BJ (cell line): ENCODE results near the gene HINFP. TPM values are rescaled to one million over a fixed set of nuclear protein-coding genes. Genes with fewer than 3 reads are reported as not detected.

Experiments used
- CTCF ChIA-PET: fragments of 350-600 bp; formaldehyde crosslinking; extraction: SDS; loops from one replicate; lab custom pipeline; 2021; ENCODE audit warnings: antibody characterized with exemption, inconsistent platforms; lab: Yijun Ruan, JAX
- POLR2A ChIA-PET: fragments of 300-600 bp; sonication (Branson Sonifier 250); formaldehyde crosslinking; extraction: SDS; loops from one replicate; lab custom pipeline; 2021; ENCODE audit warnings: antibody characterized with exemption; lab: Charles Lee
- DNase-seq: peaks from one replicate; pipeline ENCODE4 v3.0.0-alpha.2; 2011; ENCODE audit warnings: low read depth
- H3K27me3 ChIP-seq: 2 replicates; pipeline ENCODE4 v1.6.0; 2011; ENCODE audit warnings: low read length; ENCODE audit not compliant: control insufficient read depth, insufficient read depth
- H3K36me3 ChIP-seq: 2 replicates; pipeline ENCODE4 v1.5.1; 2011; ENCODE audit warnings: low read length; ENCODE audit not compliant: control insufficient read depth, insufficient read depth
- H3K4me3 ChIP-seq: 2 replicates; pipeline ENCODE4 v1.5.1; 2011; ENCODE audit warnings: low read depth, mild to moderate bottlenecking, control low read depth, low read length
- CTCF ChIP-seq: IDR thresholded peaks from 2 replicates; pipeline ENCODE4 v1.5.1; 2011; ENCODE audit warnings: low read depth, mild to moderate bottlenecking, control low read depth, inconsistent platforms, low read length, moderate library complexity; ENCODE audit not compliant: insufficient read depth
- polyA plus RNA-seq: library from polyadenylated mRNA; depleted of rRNA; stranded (reverse); fragments of >200 nt; gene quantifications from 2 replicates; pipeline ENCODE4 v1.2.3, GENCODE V29; 2011

The HINFP gene
- polyA plus RNA-seq, 1 experiment: 27.3 TPM

DNA sequence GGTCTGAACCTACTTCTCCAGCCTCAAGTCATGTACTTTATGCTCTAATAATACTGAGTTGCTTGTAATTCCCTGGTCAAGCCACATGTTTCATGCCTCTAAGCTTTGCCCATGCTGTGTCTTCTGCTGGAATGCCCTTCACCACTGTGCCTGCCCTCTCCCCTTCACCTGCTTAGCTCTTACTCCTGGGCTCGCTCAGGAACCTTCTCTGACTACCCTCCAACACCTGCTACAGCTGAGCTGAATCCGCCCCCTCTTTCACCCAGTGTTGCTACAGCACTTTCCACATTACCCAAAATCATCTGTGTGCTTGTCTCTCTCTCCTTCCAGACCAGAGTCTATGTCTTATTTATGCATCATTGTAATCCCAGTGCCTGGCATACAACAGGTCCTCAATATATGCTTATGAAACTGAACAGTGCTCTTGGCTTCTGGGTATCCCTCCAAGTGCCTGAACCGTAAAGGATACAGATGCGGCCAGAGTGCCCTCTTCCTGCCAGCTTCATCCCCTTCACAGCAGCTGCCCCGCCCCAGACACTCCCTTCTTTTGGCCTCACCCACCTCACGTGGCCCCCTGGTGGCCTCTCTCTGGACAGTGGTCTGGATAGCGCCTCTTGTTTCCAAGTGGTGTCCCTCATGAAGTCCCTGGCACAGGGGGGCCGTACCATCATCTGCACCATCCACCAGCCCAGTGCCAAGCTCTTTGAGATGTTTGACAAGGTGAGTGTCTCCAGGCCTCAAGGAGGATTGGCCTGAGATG is 34.5 kb downstream of the HINFP start:
- Histone ChIP-seq H3K27me3 (peaks cover 13% of the 10 kb centered on the region), H3K4me3 (no peak overlapping the region), H3K36me3 (no peaks in the 10 kb centered on the region)
- ChIA-PET POLR2A (no interaction called here), CTCF (interaction anchor here (1.3 to 3.3 kb wide), 4 partner anchors 11 to 34 kb away, joined by 5 to 18 read pairs (median 8); partner anchors contain the start of genes HINFP and NLRX1)
- no peak for DNase-seq
- peak; percentile 32; the same call in 1 of the 2 replicates for TF ChIP-seq CTCF

GRCh38 chr11:119156496-119156895 is 35.1 kb downstream of the HINFP start:
- no peak for TF ChIP-seq CTCF
- no peak for DNase-seq
- ChIA-PET CTCF (interaction anchor here (0.7 to 3.3 kb wide), 6 partner anchors 8 to 562 kb away, joined by 3 to 18 read pairs (median 4); partner anchors contain the start of genes ABCG4 and HINFP), POLR2A (no interaction called here)
- H3K27me3 ChIP-seq: peaks cover 13% of the 10 kb centered on the region
- H3K36me3 ChIP-seq: no peaks in the 10 kb centered on the region
- no peak overlapping the region for H3K4me3 ChIP-seq

DNA sequence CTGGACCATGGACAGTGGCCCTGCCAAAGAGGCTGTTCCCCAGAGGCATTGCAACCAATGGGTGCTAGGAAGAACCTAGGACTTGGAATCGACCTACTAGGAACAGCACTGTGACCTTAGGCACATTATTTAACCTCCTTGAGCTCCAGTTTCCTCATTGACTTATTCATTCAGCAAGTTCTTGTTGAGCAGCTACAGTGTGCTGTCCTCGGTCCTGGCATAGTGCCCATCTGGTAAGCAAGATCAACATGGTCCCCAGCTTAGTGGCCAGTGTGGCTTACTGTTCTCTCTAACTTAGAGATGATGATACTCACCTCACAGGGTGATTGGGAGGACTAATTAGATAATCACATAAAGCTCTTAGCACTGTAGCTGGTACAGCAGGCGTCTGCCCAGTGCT is 35.7 kb downstream of the HINFP start:
- no peak for DNase-seq
- CTCF ChIA-PET: interaction anchor here (0.7 to 4.2 kb wide), 8 partner anchors 8 to 563 kb away, joined by 3 to 18 read pairs (median 5); partner anchors contain the start of genes ABCG4 and NLRX1
- POLR2A ChIA-PET: interaction anchor here (0.5 kb wide), 1 partner anchor 72 kb away, joined by 5 read pairs; no protein-coding TSS in a partner anchor
- Histone ChIP-seq H3K36me3 (no peaks in the 10 kb centered on the region), H3K27me3 (peaks cover 13% of the 10 kb centered on the region), H3K4me3 (no peak overlapping the region)
- no peak for TF ChIP-seq CTCF

DNA sequence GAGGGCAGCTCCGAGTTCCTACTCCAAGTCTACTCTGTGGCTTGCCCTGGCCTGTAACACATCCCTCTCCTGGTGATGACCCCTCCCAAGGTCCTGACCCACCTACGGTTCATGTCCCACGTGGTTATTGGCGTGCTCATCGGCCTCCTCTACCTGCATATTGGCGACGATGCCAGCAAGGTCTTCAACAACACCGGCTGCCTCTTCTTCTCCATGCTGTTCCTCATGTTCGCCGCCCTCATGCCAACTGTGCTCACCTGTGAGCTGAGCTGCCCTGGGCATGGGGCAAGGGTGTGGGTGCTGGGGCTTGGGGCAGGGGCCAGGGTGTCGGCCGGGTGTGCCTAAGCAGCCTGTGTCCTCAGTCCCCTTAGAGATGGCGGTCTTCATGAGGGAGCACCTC is 37.1 kb downstream of the HINFP start:
- Histone ChIP-seq H3K4me3 (no peak overlapping the region), H3K27me3 (peaks cover 9% of the 10 kb centered on the region), H3K36me3 (no peaks in the 10 kb centered on the region)
- ChIA-PET POLR2A (no interaction called here), CTCF (interaction anchor here (2.0 to 4.2 kb wide), 4 partner anchors 9 to 37 kb away, joined by 7 to 16 read pairs (median 8); partner anchors contain the start of genes ABCG4 and NLRX1)
- DNase-seq: no peak
- TF ChIP-seq CTCF: no peak

DNA sequence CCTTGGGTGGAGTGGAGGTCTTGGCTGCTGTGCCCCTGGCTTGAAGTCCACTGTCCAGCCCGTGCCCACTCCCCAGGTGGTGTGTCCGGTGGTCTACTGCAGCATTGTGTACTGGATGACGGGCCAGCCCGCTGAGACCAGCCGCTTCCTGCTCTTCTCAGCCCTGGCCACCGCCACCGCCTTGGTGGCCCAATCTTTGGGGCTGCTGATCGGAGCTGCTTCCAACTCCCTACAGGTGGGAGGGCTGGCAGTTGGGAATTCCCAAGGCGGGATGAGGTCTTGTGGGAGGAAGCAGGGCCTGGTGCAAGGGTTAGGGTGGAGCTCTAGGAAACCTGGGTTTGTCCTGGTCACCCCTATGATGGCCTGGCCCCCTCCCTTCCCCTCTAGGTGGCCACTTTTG is 38.8 kb downstream of the HINFP start:
- no peaks in the 10 kb centered on the region for H3K36me3 ChIP-seq
- TF ChIP-seq CTCF: no peak
- no peak overlapping the region for H3K4me3 ChIP-seq
- peaks cover 4% of the 10 kb centered on the region for H3K27me3 ChIP-seq
- CTCF ChIA-PET: interaction anchor here (0.6 to 4.2 kb wide), 6 partner anchors 9 to 77 kb away, joined by 3 to 16 read pairs (median 7); partner anchors contain the start of genes ABCG4 and NLRX1
- POLR2A ChIA-PET: no interaction called here
- DNase-seq: no peak
